ENCODE measurements around the gene MTSS2.

MTSS2 gene

DNA sequence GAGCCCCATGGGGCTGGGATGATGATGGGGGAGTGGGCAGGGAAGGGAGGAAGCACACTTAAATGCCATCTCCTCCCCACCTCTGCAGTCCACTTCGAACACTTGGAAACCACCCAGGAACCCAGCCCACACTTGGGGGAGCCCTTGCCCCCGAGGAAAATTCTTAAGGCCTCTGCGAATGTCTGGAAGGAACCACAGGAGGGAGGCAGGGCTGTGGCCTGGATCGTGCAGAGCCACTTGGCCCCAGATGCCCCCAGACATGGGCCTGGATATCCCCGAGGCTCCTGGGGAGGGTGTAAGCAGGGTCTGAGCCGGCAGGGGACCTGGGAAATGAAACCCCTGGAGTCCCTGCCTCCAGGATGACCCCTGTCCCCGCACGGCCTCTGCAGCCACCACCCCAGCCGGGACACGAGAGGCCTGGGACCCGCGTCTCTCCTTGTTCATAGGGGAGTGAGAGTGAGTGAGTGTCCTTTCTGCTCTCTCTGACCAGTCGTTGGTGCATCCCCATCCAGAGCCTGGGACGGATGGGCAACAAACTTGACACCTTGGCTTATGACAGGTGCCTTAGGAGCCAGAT lies 11.8 kb upstream of the MTSS2 start:
- DNase-seq, result no peak

DNA sequence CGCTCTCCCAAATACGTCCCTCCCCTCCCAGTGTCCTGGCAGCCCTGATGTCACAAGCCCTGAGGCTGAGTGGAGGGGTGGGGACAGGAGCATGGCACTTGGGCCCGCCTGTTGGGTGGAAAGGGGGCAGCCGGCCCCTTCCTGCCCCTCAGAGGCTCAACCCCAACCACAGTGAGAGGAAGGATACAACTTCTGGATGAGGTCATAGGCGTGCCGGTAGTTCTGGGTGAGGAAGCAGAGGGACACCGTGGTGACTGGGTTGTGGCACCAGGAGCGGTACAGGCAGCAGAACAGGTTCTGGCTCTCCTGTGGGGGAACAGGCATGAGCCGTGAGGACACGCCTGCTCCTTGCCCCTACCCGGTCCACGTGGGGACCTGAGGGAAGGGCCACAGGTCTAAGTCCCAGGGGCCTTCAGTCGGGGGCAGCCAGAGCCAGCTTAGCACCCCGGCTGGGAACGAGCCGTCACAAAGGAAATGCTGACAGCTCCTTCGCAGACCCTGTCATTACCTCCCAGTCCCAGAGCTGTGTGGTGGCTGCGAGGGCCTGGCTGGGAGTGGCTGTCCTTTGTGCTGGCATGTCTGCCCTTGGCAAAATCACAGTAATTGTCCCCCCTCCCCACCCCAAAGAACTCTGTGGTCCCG lies 11.2 kb upstream of the MTSS2 start:
- no peak for DNase-seq

DNA sequence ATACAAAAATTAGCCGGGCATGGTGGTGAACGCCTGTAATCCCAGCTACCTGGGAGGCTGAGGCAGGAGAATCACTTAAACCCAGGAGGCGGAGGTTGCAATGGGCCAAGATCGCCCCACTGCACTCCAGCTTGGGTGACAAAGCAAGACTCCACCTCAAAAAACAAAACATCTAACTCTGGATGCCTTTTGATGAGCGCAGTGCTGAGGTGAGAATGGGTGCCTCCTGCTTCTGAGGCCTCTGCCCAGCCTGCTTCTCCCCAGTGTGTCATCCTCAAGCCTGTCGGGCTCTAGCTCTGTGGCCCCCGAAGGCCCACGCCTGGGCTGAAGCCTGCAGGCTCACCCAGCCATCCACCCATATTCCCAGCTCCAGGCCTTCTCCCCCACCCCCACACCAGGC lies 10.5 kb upstream of the MTSS2 start:
- no peak for DNase-seq

DNA sequence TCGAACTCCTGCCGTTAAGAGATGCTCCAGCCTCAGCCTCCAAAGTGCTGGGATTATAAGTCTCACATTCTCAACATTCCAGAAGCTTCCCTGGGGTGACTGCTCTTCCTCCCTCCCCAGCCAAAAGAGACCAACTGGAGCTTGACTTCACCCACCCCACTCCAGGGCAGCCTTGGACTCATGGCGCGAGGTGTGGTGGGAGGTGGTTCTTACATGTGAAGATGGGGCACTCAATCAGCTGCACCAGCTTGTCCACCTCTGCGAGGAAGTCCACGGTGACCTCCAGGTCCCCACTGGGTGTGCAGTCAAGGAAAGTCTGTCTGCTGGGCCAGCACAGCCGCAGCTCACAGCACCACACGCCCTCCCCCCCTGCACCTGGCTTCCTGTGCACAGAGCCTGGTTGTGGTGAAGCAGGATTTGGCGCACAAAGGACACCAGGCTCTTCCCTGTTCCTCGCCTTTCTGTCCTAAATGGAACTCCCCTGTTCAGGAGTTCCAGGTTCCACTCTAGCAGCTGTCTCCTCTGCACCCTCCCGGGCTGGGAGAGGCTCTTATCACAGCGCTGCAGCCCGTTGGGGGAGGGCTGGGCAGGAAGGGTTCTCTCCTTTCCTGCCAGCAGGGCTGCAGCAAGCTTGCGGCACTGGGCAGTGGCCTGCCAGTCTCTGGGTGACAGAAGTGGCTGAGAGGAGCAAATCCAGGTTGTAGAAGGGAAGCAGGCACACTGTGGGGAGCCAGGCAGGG lies 9.6 kb upstream of the MTSS2 start:
- DNase-seq, result no peak

DNA sequence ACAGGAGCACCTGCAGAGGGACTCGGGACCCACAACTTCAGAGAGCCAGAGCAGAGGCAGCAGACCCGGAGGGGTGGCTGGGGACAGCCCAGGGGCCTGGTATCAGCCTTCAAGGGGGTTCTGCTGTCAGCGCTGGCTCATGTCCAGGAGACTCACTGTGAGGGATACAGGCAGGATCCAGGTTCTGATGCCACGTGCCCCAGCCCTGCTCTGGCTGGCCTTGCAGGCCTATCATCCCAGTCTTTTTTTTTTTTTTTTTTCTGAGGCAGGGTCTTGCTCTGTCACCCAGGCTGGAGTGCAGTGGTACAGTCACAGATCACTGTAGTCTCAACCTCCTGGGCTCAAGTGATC lies 9.0 kb upstream of the MTSS2 start:
- DNase-seq, result no peak

DNA sequence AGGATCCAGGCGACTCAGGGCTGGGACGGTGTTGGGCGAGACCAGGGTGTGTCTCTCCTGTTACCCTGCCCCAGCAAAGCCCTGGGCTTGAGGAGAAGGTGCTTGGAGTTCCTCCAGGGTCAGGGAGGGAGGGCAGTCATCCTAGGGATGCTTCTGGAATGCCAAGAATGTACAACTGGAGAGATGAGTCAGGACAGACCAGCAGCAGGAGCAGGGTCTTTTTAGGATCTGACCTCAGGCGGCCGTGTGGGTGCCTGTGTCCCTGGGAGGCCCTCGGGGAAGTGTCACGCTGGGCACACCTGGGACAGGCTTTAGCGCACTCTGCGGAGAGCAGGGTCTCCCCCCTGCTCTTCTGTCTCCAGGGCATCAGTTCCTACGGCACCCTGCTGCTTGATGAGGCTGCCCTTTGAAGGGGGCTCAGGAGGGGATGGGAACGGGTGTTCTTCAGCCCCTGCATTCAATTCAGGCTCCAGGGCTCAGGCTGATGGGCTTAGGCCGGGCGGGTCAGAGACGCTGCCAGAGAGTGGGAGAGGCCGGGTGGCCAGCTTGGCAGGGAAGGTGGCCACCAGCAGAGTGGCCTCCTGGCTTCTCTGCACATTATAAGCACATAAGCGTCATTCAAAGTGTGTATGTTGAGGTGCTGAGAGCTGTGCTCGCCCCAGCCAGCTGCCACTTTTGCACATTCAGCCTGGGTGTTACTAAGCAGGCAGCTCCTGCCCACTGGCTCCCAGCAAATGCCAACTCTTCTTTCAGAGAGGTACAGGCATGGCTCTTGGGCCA lies 8.4 kb upstream of the MTSS2 start:
- no peak for DNase-seq

DNA sequence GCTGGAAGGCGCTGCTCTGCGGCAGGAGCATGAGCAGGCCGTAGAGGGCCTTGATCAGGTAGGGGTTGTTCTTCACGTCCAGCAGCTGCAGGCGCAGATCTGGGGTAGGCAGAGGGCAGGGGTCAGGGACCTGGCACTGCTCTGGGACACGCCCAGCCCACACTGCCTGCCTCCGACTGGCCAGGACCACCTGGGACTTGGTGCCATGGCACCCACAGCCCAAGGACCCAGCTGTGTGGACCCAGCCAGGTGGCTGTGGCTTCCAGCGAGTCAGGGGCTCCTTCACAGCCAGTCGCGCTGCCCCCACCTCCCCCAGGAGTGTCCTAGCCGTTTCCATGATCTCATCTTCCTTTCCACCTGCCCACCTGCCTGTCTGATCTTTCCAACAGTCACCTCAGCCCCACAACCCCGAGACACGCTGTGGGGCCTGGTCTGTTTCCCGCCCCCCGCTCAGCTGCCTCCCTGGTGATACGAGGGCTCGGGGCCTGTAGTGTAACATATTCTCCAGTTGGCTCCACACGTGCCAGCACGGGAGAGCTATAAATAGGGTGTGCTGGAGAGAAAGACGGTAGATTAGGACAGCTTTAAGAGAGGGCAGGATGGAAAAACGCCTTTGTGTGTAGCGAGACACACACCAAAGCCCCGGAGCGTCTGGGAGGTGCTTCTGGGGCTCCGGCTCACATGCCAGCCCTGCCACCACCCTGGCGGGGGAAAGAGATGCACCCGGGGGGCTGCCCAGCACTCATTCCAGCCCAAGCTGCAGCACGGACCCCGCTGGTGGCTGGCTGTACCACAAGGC lies 7.2 kb upstream of the MTSS2 start:
- DNase-seq, result no peak

DNA sequence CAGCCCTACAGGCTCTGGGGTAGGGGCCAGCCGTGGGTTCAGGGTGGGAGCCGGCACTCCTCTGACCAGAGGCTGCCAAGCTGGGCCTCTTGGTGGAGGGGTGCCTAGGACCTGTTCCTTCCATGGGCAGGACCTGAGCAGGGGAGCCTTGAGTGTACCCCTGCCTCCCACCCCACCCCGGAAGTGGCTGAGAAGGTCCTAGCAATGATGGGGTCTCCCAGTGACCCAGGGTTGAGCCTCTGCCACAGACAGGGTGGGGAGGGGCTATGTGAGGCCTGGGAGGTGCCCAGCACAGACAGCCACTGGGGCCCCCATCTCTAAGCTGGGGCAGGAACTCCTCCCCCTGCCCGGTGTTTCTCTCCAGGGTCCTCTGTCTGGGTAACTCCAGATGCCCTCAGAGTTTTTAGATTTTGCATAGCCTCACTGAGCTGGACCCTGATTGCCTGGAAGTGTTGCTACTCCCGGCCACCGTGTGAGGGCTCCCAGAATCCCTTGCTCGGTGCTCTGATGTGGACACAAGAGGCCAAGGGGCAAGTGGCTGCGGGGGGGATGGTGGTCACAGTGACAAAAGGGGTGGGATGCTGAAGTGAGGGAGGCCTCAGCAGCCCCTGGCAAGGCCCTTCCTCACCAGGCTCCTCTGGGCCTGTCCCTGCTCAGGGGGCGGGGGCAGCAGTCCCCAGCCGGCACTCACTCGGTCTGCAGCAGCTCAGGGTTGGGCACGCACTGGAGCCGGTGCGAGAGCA lies 6.4 kb upstream of the MTSS2 start:
- DNase-seq, result no peak

DNA sequence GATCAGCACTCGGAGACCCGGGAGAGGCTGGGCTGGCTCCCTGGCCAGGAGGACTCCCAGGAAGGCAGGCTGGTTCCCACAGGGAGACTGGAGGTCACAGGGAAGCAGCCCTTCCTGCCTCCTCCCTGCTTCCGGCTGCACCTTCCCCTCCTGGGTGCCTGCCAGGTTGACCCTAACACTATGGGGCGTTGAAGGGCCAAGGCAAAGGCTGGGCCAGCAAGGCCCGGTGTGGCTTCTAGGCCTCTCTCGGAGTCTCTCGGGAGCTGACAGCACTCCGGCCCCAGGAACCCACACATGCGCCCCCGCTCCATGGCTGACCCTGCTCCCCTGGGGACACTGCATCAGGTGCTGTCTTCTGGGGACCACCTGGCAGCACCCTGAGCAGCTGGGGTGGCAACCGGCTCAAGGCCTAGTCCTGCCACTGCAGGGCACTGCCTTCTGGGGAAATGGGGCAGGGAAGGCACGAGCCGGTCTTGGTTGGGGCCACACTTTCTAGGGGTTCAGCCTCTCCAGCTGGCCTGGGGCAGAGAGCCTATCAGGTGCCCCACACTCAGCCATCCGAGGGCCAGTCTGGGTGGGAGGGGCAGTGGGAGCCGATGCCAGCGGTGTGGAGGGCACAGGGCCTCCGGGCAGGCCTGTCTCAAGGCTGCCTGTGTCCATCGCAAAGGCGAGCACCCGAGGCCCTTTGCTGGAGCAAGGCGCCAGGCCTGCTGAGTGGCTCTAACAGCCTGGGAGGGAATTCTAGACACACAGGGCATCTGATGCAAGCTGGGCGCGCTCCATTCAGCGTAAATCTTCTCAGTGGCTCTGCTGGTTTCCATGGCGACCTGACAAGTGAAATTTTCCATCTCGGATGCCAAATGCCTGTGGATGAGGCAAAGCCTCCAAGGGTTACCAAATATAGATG lies 5.6 kb upstream of the MTSS2 start:
- DNase-seq, result no peak

DNA sequence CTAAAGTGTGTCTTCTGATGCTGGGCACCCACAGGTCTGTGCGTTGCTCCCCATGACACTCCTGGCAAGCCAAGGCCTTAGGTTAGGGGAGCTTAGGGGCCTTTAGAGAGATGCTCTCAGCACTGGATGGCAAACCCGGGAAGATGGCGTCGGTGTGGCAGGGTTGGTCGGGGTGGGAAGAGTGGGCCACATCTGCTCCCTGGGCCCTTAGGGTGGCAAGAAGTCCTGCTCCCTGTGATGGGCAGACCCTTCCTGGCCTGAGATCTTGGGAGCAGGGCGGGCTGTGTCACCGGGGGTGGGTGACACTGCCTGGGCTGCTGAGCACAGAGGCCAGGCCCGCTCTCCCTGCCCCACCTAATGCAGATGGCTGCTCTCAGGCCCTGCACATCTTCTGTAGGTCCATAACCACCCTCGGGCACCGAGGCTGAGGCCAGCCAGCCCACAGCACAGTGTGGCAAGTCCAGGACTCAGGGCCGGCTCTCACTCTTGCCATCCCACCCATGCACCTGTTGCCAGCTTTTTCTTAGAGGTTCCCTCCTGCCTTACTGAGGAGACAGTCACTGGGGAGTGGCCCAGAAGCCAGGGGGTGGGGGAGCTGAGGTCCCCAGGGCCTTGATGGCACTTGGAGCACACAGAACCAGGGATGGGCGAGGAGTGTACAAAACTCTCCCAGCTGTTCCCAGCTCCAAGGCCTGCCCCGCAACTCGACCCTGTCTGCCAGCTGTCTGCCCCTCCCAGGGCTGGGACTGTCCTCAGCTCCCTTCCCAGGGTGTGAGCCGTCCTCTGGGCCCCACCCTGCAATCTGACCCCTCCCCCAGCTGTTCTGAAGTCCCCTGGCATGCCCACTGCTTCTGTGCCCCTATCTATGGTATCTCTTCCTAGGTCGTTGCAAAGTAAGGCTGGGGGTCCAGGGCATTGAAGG lies 4.4 kb upstream of the MTSS2 start:
- DNase-seq, result no peak

DNA sequence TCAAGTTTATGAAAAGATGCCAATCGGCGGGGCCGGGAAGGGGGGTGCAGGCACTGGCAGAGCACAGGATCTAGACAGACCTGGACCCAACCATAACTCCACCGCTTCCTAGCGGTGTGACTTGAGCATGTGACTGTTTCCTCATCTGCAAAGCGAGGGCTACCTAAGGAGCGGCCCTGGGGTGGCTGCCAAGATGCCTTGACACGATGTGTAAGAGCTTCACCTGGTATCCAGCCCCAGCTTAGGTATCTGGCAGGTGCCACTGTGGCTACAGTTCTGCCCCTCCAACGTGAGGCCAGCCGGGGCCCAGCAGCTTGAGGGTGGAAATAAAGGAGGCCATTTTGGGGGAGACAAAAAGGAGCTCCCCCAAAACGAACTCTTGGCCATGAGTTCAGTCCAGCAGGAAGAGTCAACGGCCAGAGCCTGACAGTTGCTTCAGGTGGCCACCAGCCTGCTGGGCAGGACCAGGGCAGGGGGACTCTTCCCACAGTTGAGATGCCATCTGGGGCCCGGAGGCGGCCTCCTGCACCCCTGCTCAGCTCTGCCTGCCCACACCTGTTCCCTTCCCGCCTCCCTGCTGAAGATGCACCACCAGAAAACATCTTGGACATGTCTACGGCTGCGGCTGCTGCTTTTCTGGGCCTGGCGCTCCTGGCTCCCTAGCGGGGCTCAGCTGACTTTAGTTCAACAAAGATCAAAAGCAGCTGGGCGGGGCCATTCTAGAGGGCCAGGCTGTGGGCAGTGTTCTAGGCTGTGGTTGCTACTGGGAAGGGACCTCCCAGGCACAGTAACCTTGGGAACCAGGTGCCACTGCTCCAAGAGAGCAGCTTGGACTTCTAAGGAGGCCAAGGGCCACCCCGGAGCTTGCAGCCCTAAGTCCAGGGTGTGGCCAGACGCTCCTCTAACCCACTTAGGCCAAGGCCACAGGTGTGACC lies 3.4 kb upstream of the MTSS2 start:
- no peak for DNase-seq

DNA sequence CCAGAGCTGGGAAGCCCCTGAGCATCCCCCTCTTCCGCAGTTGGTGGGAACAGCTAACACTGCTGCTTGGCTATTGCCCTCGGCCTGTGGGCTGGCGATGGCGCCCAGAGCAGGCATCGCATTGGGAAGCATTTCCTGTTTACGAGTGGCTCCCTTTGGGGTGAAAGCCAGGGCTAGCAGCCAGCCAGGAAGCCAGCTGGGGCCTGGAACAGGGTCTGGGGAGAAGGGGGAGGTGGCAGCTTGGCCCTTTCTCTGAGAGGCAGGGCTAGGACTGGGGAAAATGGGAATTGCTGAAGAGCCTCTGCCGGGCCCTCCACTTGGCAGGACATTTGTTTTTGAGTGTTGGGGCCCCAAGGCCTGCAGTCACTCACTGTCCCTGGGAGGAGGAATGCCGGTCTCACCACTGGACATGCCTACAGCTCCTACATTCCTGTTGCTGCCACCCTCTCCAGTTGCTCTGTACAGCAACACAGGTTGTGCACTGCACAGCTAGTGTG lies 2.4 kb upstream of the MTSS2 start:
- no peak for DNase-seq

DNA sequence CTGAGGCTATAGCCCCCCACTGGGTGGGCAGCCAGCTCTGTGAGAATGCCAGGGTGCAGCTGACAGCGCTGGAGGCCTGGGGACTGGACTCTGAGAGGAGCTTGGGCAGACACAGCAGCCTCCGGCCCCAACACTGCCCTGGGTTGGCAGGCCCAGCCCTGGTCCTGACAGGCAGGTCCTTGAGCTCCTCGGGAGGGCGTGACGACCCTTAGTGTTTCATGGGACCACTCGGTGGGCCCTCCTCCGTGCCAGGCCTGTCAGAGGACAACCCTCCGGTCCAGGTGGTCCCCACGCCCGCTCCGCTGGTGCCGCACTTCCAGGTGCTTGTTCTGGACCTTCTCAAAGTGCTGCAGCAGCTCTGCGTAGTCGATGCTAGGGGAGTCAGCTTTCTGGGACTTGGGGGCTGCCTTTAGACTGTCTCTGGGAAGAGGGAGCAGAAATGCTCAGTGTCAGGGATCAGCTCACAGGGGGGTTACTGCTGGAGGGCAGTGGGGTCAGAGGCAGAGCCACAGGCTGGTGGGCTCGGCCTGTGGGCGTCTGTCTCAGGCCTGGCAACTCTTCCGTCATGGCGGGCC lies 1.9 kb upstream of the MTSS2 start:
- DNase-seq, result no peak

DNA sequence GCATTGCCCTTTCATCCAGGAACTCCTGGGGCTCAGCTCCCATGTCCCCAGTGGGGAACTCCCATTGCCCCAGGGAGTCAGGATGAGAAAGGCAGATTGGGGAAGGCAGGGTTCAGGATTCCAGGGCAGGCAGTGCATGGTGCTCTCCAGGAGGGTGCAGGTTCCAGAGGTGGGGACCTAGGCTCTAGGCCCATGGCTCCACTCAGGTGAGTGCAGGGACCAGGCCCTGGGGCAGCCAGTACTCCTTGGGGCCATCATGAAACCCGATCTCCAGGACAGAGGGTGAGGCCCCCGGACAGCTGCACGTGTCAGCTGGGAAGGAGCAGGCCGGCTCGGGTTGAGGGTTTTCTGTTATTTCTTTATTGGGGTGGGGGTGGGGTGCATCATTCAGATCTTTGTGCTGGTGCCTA lies 1.3 kb upstream of the MTSS2 start:
- DNase-seq, result no peak

DNA sequence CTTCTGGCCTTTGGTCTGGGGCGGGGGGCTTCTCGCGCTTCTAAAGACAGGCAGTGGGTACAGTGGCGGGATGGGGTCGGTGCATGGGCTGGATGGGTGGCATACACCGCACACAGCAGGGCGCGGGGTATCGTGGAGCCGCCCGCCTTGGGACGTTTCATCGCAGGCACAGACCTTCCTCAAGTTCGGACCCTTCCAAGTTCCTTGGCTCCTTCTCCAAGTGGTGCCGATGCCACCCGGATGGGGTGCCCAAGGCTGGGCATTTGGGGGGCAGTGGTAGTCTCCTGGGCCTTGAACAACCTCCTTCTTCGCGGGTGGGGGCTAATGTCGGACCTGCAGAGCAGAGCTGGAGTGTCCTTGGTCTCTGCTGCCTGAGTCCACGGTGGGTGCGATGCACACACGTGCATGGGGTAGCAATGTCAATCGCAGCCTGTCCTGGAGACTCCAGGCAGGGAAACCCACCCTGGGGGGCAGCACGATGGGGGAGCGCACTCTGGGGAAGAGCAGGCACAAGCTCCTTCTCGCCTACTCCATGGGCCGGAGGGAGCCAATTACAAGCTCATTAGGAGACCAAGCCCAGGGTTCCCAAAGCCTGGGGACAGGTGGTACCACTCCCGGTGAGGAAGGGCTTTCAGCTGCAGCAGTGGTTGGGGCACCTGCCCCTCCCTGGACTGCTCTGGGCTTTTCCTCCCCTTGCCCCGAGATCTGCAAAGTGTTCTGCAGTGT lies 686 bp upstream of the MTSS2 start:
- no peak for DNase-seq

DNA sequence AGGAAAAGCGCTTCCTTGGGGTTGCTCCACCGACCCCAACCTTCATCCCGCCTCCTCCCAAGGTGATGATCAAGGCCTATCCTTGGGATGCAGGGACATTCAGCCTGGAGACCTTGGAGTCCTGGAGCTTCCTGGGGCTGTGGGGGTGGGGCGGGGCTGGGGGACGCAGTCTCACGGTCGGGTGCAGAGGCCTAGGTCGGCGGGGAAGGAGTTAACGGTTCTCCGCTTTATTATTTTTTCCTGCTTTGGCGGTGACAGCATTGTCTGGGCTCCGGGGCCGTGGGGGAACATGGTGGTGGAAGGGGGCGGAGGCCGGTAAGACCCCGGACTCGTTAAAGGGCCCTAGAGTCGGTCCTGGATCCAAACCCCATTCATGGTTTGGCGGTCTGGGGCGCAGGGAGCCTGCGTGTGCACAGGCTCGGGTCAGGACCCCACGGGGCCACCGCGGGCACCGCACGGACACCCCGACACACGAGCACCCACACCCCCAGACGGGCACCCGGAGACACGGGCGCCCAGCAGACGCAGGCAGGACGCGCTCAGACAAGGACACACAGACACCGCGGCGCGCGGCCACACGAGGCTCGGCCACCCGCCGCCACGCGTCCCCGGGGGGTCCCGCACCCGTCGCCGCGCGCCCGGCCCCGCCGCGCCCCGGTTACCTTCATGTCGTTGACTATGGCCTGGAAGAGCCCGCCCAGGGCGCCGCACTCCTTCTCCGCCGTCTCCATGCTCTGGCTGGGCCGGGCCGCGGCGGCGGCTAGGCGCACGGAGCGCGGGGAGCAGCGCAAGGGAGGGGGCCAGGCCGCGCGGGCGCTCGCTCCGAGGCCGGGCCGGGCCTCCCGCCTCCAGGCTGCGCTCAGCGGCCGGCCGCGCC lies 554 bp downstream of the MTSS2 start:
- no peak for DNase-seq
